ENCODE measurements around the gene TUBA1C.

The TUBA1C gene

GRCh38 chr12:49322708-49323523, 58.0 kb downstream of the TUBA1C start, which contains the start of gene TROAP (continued):
- TF ChIP-seq ZBTB6 (tag by site-specific recombination; IDR thresholded peaks at IDR 0.05) (no peak), ZNF488 (tag by site-specific recombination; IDR thresholded peaks at IDR 0.05) (no peak), ZBTB7A (tag by site-specific recombination; IDR thresholded peaks at IDR 0.05; ENCODE audit: low read depth) (peak; percentile 59; the same call in 1 of the 2 replicates), ZSCAN16 (tag by site-specific recombination; IDR thresholded peaks at IDR 0.05) (0 out of 2 replicates have a peak, but pooled peaks have one; percentile 32), WT1 (tag by site-specific recombination; IDR thresholded peaks at IDR 0.05) (no peak), ZFP69B (tag by site-specific recombination; IDR thresholded peaks at IDR 0.05) (no peak), ZNF133 (tag by site-specific recombination; IDR thresholded peaks at IDR 0.05) (no peak), ZNF555 (tag by site-specific recombination; conservative IDR thresholded peaks at IDR 0.05) (no peak), ZNF26 (tag by site-specific recombination; IDR thresholded peaks at IDR 0.05) (no peak), ZNF214 (tag by site-specific recombination; IDR thresholded peaks at IDR 0.05; ENCODE audit: borderline replicate concordance) (no peak), ZNF544 (tag by site-specific recombination; IDR thresholded peaks at IDR 0.05) (no peak), ZNF670 (tag by site-specific recombination; IDR thresholded peaks at IDR 0.05; ENCODE audit: low read depth) (no peak), ELK4 (IDR thresholded peaks at IDR 0.05; ENCODE audit: borderline replicate concordance, low read depth, low read length) (no peak), ZBTB8A (tag by site-specific recombination; IDR thresholded peaks at IDR 0.05) (peak; percentile 86), ZNF274 (IDR thresholded peaks at IDR 0.05; ENCODE audit: low read length) (no peak), ZNF274 (tag by site-specific recombination; IDR thresholded peaks at IDR 0.05; ENCODE audit: borderline replicate concordance) (no peak), ZNF629 (tag by site-specific recombination; IDR thresholded peaks at IDR 0.05) (no peak), ZNF433 (tag by site-specific recombination; IDR thresholded peaks at IDR 0.05; ENCODE audit: low read depth) (no peak), ZNF621 (tag by site-specific recombination; IDR thresholded peaks at IDR 0.05) (no peak), ZNF24 (tag by site-specific recombination; IDR thresholded peaks at IDR 0.05) (no peak), REPIN1 (tag by site-specific recombination; IDR thresholded peaks at IDR 0.05; ENCODE audit: low read depth) (peak; percentile 93; the same call in 1 of the 2 replicates), YY1 (tag by site-specific recombination; IDR thresholded peaks at IDR 0.05) (peak; percentile 74), ZNF747 (tag by site-specific recombination; IDR thresholded peaks at IDR 0.05) (no peak), KLF16 (tag by site-specific recombination; IDR thresholded peaks at IDR 0.05) (peak; percentile 39; the same call in 1 of the 2 replicates), TCF7L2 (IDR thresholded peaks at IDR 0.05; ENCODE audit: borderline replicate concordance, low read depth, low read length) (no peak), INSM2 (tag by site-specific recombination; IDR thresholded peaks at IDR 0.05) (0 out of 2 replicates have a peak, but pooled peaks have one; percentile 28), ZNF558 (tag by site-specific recombination; IDR thresholded peaks at IDR 0.05) (no peak), GFI1B (tag by site-specific recombination; IDR thresholded peaks at IDR 0.05) (no peak), ZXDB (tag by site-specific recombination; IDR thresholded peaks at IDR 0.05) (peak; percentile 39), ZNF623 (tag by site-specific recombination; IDR thresholded peaks at IDR 0.05) (no peak), YY2 (tag by site-specific recombination; IDR thresholded peaks at IDR 0.05) (peak; percentile 54; the same call in 1 of the 2 replicates), ZNF704 (tag by site-specific recombination; IDR thresholded peaks at IDR 0.05) (no peak), ZNF350 (tag by site-specific recombination; IDR thresholded peaks at IDR 0.05) (no peak)
